HUES6 (cell line): ENCODE results near the gene MTA2.
A peak's percentile ranks its signal among the peaks of the same experiment; 100 is the strongest.
"Not testable (repeated sequence)": the region's sequence is repeated elsewhere in the genome, so short reads cannot be mapped to it uniquely, and the experiment has no call there.

Experiments used
- H3K27ac ChIP-seq: 2 replicates; pipeline ENCODE4 v1.7.0; 2013; ENCODE audit warnings: low read depth, mild to moderate bottlenecking, low read length, inconsistent platforms
- H3K27me3 ChIP-seq: 2 replicates; pipeline ENCODE4 v1.6.1; 2013; ENCODE audit warnings: low read length; ENCODE audit not compliant: control insufficient read depth, insufficient read depth
- H3K36me3 ChIP-seq: 2 replicates; pipeline ENCODE4 v1.6.1; 2013; ENCODE audit warnings: low read length; ENCODE audit not compliant: control insufficient read depth, insufficient read depth
- H3K4me1 ChIP-seq: 2 replicates; pipeline ENCODE4 v1.6.1; 2013; ENCODE audit warnings: low read length; ENCODE audit not compliant: control insufficient read depth, insufficient read depth
- H3K4me3 ChIP-seq: 2 replicates; pipeline ENCODE4 v1.5.1; 2013; ENCODE audit warnings: low read depth, low read length
- H3K9ac ChIP-seq: one replicate; pipeline ENCODE4 v1.6.1; 2013; ENCODE audit warnings: mild to moderate bottlenecking, low read length
- H3K9me3 ChIP-seq: 2 replicates; pipeline ENCODE4 v1.6.1; 2013; ENCODE audit warnings: low read depth, low read length; ENCODE audit not compliant: control insufficient read depth, insufficient read depth

MTA2 gene

GRCh38 chr11:62588966-62589637, 12.6 kb downstream of the MTA2 start:
- Histone ChIP-seq H3K27me3 (no peaks in the 10 kb centered on the region), H3K36me3 (peaks cover 38% of the 10 kb centered on the region), H3K27ac (no peak overlapping the region), H3K9ac (no peak overlapping the region), H3K9me3 (no peaks in the 10 kb centered on the region), H3K4me1 (peaks cover 7% of the 10 kb centered on the region), H3K4me3 (no peak overlapping the region)

DNA sequence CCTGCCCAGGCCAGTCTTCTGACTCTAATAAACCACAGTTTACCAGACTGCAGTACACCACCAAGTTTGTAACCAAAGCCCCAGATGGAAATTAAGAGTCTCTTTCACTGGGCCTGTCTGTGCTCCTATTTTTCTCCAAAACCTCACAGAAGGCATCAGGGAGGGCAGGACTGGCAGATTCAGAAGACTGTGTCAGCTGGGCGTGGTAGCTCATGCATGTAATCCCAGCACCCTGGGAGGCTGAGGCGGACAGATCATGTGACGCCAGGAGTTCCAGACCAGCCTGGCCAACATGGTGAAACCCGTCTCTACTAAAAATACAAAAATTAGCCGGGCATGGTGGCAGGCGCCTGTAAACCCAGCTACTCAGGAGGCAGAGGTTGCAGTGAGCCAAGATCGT, 16.3 kb downstream of the MTA2 start:
- H3K4me1 ChIP-seq, H3K9ac ChIP-seq, H3K27me3 ChIP-seq, H3K4me3 ChIP-seq, H3K9me3 ChIP-seq, H3K27ac ChIP-seq: not testable (repeated sequence)
- H3K36me3 ChIP-seq, result peaks cover 54% of the 10 kb centered on the region

DNA sequence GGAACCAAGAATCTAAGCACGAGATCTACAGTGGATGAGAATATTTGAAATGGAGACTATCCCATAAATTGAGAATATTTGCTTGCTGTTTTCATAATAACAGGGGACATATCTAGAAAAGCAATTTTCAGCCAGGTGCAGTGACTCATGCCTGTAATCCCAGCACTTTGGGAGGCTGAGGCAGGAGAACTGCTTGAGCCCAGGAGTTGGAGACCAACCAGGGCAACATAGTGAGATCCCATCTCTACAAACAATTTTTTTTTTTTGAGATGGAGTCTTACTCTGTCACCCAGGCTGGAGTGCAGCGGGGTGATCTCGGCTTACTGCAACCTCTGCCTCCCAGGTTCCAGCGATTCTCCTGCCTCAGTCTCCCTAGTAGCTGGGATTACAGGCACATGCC, 19.9 kb downstream of the MTA2 start:
- not testable (repeated sequence) for H3K9me3 ChIP-seq, H3K27ac ChIP-seq, H3K9ac ChIP-seq, H3K27me3 ChIP-seq, H3K4me3 ChIP-seq, H3K4me1 ChIP-seq
- H3K36me3 ChIP-seq, result peaks cover 62% of the 10 kb centered on the region

- Histone ChIP-seq H3K27ac (no peak overlapping the region), H3K9ac (no peak overlapping the region)
Measured at GRCh38 chr11:62580959-62581715, 20.5 kb downstream of the MTA2 start.

GRCh38 chr11:62579252-62579651, 22.4 kb downstream of the MTA2 start:
- Histone ChIP-seq H3K36me3 (peaks cover 64% of the 10 kb centered on the region), H3K9me3 (no peaks in the 10 kb centered on the region), H3K4me1 (peaks cover 10% of the 10 kb centered on the region), H3K9ac (no peak overlapping the region), H3K4me3 (no peak overlapping the region), H3K27ac (no peak overlapping the region), H3K27me3 (no peaks in the 10 kb centered on the region)

More at GRCh38 chr11:62580959-62581715, 20.5 kb downstream of the MTA2 start:
- Histone ChIP-seq H3K36me3 (peaks cover 65% of the 10 kb centered on the region), H3K4me1 (no peaks in the 10 kb centered on the region), H3K9me3 (no peaks in the 10 kb centered on the region), H3K27me3 (no peaks in the 10 kb centered on the region), H3K4me3 (no peak overlapping the region)

GRCh38 chr11:62578541-62578940, 23.1 kb downstream of the MTA2 start:
- peaks cover 59% of the 10 kb centered on the region for H3K36me3 ChIP-seq
- no peaks in the 10 kb centered on the region for H3K27me3 ChIP-seq
- H3K9ac ChIP-seq, result no peak overlapping the region
- H3K9me3 ChIP-seq, result no peaks in the 10 kb centered on the region
- H3K4me3 ChIP-seq, result no peak overlapping the region
- peaks cover 10% of the 10 kb centered on the region for H3K4me1 ChIP-seq
- H3K27ac ChIP-seq, result no peak overlapping the region

GRCh38 chr11:62577046-62577714, 24.5 kb downstream of the MTA2 start:
- peaks cover 61% of the 10 kb centered on the region for H3K36me3 ChIP-seq

DNA sequence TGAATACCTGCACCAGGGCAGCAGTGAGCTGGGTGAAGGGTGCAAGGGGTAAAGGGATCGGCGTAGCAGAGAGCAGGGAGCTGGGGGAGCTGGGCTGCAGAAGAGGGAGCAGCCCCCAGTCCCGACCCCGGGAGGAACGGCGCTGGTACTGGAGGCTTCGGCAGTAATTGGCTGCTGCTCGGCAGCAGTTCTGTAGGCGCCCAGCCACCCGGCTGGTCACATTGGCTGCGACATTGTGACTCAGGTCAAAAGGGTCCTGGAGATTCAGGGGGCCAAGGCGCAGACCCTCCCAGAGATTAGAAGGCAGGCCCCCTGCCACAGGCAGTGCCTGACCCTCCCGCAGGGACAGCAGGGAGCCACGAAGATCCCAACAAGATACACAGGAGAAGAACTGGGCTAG, 25.8 kb downstream of the MTA2 start:
- Histone ChIP-seq H3K9ac (no peak overlapping the region), H3K27ac (no peak overlapping the region), H3K36me3 (peaks cover 65% of the 10 kb centered on the region), H3K9me3 (no peaks in the 10 kb centered on the region), H3K27me3 (no peaks in the 10 kb centered on the region), H3K4me1 (peaks cover 18% of the 10 kb centered on the region), H3K4me3 (no peak overlapping the region)

More at GRCh38 chr11:62577046-62577714, 24.5 kb downstream of the MTA2 start:
- H3K9me3 ChIP-seq, result no peaks in the 10 kb centered on the region
- H3K27me3 ChIP-seq, result no peaks in the 10 kb centered on the region
- no peak overlapping the region for H3K27ac ChIP-seq
- H3K4me3 ChIP-seq, result no peak overlapping the region
- peaks cover 14% of the 10 kb centered on the region for H3K4me1 ChIP-seq
- H3K9ac ChIP-seq, result no peak overlapping the region

DNA sequence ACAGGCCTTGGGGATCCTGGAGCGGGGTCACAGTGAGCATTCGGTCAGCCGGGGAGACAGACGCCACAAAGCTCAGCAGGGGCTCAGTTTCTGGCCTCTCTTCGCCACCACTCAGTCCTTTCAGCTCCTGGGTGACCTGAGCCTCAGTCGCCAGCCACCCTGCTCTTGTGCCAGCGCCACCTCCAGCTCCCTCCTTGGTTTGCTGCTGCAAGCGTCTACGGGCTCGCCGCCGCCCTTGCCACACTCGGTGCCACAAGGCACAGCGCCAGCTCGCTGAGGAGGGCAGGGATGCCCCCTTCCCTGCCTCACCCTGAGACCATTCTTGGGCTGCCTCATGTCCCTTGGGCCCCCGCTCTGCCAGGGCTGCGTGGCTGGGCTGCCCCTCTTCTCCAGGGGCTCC, 26.5 kb downstream of the MTA2 start:
- peak overlapping the region; percentile 85 for H3K9ac ChIP-seq
- peaks cover 18% of the 10 kb centered on the region for H3K4me1 ChIP-seq
- peaks cover 70% of the 10 kb centered on the region for H3K36me3 ChIP-seq
- peak overlapping the region; percentile 70 for H3K4me3 ChIP-seq
- no peaks in the 10 kb centered on the region for H3K9me3 ChIP-seq
- no peaks in the 10 kb centered on the region for H3K27me3 ChIP-seq
- no peak overlapping the region for H3K27ac ChIP-seq

DNA sequence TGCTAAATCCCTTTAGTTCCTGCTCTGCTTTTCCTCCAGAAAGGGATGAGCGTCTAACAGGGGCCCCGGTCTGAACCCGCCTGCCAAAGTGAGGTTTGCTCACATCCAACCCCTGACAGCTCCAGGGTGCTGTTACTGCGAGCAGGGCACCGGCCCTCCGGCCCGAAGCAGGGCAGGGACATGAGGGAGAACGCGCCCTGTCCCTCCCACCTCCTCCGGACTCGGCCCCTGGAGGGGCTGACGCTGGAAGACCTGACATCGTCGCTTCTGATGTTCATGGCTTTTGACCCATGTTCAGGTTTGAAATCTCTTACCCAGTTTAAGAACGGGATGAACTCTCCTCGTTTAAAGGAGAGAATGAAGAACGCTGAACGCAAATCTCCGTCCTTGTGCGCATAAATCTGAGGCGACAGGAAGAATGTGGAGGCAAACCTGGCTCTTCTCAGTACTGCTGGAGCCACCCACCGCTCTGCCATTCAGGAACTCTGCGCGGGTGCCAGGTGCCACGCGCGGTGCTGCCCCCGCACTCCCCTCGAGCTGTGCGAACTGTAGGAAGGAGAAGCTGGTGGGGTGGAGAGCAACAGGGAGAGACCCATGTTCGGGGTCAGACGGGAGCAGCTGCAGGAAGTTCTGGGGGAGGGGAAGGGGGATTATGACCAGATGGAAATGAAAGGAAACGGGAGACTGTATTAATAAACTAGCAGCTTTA, 27.1 kb downstream of the MTA2 start:
- H3K36me3 ChIP-seq, result peaks cover 72% of the 10 kb centered on the region

More for the DNA sequence above, 27.1 kb downstream of the MTA2 start:
- H3K9me3 ChIP-seq, result no peaks in the 10 kb centered on the region
- H3K27ac ChIP-seq, result peak overlapping the region; percentile 21; the same call in 1 of the 2 replicates
- peak overlapping the region; percentile 85 for H3K9ac ChIP-seq
- H3K27me3 ChIP-seq, result no peaks in the 10 kb centered on the region
- peak overlapping the region; percentile 70 for H3K4me3 ChIP-seq
- peaks cover 18% of the 10 kb centered on the region for H3K4me1 ChIP-seq
